GM18517 (cell line): ENCODE data around the gene CYP2W1.
A peak's percentile ranks its signal among the peaks of the same experiment; 100 is the strongest.
"Not testable (repeated sequence)": the region's sequence is repeated elsewhere in the genome, so short reads cannot be mapped to it uniquely, and the experiment has no call there.

Experiments used
- ATAC-seq: cut with Tn5 transposase; IDR thresholded peaks from one replicate; pipeline ENCODE4 v1.9.1; 2021; ENCODE audit warnings: mild to moderate bottlenecking, moderate library complexity; ENCODE audit not compliant: unreplicated experiment

The CYP2W1 gene

GRCh38 chr7:983004-983615 is at the start of gene CYP2W1:
Gene CYP2W1, plus strand, starts transcription at chr7:983181. Its CDS starts 31 bp downstream, at chr7:983212.
- no peak for ATAC-seq

DNA sequence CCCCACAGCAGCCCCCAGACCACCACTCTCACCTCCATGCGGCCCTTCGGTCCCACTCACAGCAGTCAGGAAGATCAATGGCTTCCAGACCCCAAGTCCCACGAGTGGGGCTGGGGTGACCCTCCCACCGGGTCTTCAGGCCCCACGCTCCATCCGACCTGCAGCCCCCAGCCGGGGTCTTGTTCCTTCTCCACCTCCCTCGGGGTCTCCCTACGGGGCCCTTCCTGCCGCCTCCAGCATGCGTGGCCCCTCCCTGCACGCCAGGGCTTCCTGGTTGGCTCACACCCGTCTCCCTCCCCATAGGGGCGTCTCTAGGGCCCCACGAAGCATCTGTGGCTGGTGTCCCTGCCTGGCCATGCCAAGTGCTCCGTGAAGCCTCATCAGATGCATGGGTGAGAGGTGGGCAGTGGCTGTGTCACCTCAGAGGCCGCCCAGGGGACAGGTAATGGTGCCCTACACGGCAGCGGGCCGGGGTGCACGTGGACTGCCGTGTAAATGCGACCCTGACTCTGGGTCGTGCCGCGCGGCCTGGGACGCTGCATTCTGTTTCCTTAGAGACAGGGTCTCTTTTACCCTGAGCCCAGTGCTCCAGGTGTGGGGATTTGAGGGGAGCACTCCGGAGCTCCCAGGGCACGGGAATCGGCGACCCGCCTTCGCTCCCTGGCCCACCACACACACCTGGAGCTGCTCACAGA is 48.4 kb upstream of the CYP2W1 start:
- no peak for ATAC-seq

DNA sequence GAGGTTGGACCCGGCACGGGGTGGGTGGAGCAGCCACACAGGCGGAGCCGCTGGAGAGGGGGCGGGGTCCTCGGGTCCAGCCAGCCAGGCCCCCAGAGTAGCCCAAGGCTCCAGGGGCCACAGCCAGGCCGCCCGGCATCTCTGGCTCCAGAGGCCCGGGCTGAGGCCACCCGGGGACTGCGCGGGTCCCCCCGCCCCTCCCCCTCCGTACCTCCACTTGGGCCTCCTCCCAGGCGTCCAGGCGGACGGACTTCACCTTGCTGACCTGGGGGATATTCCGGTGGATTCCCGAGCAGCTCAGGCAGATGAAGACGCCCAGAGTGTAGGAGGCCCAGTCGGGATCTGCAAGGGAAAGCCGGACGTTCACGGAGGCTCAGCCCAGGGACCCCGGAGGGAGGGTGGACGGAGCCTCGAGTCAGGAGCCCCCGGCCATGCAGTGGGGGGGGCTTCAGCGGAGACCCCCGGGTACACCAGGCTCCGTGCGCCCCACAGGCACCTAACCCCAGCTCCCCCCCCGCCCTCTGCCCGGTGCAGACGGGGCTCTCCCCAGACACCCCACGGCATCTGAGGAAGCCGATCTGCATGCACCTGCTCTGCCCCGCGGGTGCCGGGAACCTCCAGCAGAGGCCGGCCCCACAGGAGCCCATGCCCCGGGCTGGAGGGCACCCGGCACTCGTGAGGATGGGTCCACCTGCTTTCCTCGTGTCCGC is 47.7 kb upstream of the CYP2W1 start:
- ATAC-seq: no peak

GRCh38 chr7:935874-936385 is 47.1 kb upstream of the CYP2W1 start:
- no peak for ATAC-seq

DNA sequence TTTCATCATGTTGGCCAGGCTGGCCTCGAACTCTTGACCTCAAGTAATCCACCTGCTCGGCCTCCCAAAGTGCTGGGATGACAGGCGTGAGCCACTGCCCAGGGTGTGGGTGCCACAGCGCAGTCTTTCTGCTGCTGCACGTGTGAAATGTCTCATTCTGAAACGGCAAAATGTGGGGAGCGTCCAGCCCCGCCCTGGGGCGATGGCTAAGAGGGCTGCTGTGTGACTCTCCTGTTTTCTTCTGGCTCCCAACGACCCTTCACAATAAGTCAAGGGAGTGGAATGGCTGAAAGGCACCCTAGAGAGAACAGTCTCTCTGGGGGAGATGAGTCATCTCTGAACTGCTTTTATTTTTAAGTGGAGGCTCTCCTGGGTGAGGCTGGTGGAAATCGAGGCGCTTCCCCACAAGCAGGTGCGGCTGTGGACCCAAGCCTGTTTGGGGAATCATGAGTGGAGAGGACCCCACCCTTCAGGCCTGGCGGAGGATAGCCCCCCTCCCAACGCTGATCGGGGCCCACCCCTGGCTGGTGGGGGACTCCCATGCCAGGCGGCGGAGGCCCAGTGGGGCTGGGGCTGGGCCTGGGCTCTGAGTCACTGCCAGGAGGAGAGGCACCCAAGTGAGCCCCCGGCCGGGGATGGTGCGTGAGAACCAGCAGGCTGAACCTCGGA is 46.5 kb upstream of the CYP2W1 start:
- peak; percentile 82 for ATAC-seq

- ATAC-seq: no peak
Measured at GRCh38 chr7:937856-938484, 45.0 kb upstream of the CYP2W1 start.

GRCh38 chr7:938546-939185 is 44.3 kb upstream of the CYP2W1 start:
- ATAC-seq: no peak

DNA sequence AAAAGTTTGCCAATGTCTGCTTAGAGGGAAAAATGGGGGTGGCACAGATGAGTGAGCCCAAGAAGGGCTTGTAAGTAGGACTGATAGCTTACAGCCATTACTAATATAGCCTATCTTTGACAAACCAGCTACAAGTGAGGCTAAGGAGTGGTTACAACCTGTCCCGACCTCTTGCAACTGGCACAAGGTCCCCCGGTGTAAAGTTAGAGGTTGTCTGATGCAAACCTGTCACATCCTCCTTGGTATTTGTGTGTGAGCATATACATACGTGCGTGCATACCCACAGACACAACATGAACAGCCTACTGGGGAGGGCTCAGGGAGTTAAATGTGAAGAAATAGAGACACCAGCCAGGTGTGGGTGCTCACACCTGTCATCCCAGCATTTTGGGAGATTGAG is 43.1 kb upstream of the CYP2W1 start:
- no peak for ATAC-seq

- no peak for ATAC-seq
Measured at GRCh38 chr7:940599-941408, 42.2 kb upstream of the CYP2W1 start.

- not testable (repeated sequence) for ATAC-seq
Measured at GRCh38 chr7:943793-944192, 39.2 kb upstream of the CYP2W1 start.

DNA sequence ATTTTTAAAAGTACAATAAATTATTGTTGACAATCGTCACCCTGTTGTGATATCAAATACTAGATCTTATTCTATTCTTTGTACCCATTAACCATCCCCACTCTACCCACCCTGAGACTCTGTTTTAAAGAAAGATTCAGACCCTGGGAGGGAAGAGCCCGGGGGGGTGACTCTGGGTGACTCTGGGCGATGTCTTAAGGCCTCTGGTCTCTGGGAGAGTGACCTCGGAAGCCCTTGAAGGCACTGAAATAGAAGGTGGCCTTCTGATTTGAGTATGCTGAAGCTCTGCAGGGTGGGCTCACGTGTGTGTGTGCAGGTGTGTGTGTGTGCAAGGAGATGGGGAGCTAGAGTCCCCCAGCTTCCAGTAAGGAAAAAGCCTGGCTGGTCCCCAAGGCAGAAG is 38.2 kb upstream of the CYP2W1 start:
- ATAC-seq: no peak

- ATAC-seq: no peak
Measured at GRCh38 chr7:945147-945555, 37.8 kb upstream of the CYP2W1 start.

GRCh38 chr7:945556-946255 is 37.3 kb upstream of the CYP2W1 start:
- no peak for ATAC-seq

DNA sequence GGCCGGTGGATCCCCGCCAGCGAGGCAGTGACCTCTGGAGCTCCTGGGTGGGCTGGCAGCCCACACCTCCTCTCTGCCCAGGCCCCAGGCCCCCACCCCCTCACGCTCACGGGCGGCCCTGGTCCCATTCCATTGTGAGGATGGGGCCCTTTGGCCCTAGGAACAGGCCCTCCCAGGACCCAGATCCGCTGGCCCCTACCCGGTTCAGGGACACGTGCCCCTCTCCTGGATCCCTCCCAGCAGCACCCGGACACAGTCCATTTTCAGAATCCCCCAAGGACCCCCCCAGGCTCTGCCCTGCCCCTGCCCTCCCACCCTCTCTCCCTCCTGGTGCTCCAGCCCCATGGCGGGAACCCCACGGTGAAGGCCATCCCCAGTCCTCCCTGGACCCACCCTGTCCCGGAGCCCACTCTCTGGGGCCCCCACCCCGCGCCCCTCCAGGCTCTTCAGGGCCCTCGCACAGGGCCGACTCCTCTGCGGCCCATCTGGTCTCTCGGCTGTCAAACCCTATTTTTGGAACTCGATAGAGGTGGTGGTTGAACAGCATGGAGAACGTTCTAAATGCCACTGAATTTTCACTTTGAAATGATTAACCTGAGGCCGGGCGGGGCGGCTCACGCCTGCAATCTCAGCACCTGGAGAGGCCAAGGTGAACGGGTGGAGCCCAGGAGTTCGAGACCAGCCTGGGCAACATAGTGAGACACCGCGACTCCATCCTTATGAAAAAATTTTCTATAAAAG is 36.6 kb upstream of the CYP2W1 start:
- ATAC-seq: no peak

- no peak for ATAC-seq
Measured at GRCh38 chr7:947391-948210, 35.4 kb upstream of the CYP2W1 start.

DNA sequence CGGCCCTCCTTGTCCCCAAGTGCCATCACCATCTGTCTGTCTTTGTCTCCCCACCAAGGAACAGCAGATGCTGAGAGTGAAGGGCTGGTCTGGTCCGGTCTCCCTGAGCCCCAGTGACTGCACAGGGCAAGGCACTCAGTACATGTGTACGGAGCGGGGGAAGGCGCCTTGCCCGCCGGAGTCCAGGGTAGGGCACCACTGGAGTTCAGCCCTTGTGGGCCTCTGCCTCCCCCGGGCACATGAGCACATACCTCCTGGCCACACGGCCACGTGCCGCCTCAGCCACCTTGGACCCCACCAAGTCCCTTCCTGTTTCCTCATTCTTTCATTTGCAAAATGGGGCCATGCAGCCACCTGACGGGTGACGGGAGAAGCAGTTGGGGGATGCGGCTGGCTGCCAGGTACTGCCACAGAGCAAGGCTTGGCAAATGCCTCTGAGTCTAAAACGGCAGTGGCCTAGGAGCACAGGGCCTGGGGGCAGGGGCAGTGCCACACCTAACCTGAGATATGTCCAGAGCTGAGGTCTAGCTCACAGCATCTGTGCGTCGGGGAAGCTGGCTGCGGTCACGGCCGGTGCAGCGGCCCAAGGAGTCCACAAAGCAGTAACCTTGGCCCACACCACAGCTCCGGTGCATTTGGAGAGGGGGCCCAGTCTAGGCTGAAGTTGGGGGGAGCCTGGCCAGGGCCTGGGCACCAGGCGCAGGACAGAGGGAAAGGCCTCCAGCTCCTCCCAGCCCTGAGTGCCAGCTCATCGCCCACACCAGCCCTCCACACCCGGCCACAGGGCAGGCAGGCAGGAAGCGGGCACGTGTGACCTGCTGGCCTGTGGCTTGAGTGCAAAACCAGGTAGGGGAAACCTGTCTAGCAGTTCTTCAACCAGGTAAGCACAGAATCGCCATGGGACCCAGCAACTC is 33.7 kb upstream of the CYP2W1 start:
- no peak for ATAC-seq
